ENCODE data around the gene SIGLEC10. TPM values are rescaled to one million over a fixed set of nuclear protein-coding genes. Genes with fewer than 3 reads are reported as not detected.
"Not testable (repeated sequence)": the region's sequence is repeated elsewhere in the genome, so short reads cannot be mapped to it uniquely, and the experiment has no call there.

SIGLEC10 gene
- total RNA-seq (2014; rRNA removed; shearing (Covaris generic)) (not detected in 2 replicates), polyA plus RNA-seq (2016; fragmentation: Nextera tagmentation; extraction: Ambion mirVana) (not detected in 2 replicates)

DNA sequence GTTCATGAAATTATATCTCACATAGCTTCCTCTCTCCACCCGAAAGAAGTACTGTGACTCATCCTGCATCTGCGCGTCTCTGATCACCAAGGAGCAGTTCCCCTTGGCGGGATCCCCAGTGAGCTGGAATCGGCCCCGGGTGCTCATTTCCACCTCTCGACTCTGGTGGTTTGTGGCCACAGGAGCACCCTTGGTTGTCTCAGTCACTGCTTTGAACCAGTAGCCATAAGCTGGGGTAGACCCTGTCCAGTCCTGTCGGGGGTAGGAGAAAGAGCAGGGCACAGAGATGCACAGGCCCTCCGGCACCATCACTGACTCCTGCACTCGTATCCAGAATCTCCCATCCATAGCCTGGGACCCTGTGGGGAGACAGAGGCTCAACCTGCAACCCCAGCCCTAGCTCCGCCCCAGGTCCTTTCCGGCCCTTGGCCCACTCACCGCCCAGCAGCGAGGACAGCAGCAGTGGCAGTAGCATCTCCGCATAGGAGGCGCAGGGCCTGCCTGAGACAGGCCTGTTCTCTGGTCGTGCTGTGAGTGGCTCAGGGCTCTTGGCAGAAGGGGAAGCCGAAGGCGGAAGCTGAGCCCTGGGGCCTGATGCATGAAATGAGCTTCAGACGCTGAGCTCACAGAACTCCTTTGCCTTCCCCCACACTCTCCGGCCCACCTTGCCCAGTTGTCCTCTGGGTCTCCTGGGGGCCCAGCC lies at the start of gene SIGLEC10:
TSS of gene SIGLEC10 (minus strand) at position 536 of the 703 bp plus-strand sequence. CDS start at position 475, 61 bp downstream.
- no peaks in the 10 kb centered on the region for H3K36me3 ChIP-seq (ENCODE audit: low read depth)
- WGBS, 2 experiments (ENCODE audit: low coverage in 1 of 2, low lambda C conversion rate in 2 of 2, missing lambda C conversion rate in 2 of 2), result 60 to 61% methylated on average over 20 to 21 of the region's 21 CpGs
- TF ChIP-seq EZH2phosphoT487 (IDR thresholded peaks at IDR 0.05; ENCODE audit: insufficient read depth, low read depth) (no peak), EZH2 (IDR thresholded peaks at IDR 0.05; ENCODE audit: insufficient read depth, poor library complexity, severe bottlenecking) (no peak)
- no peaks in the 10 kb centered on the region for H3K27me3 ChIP-seq (replicated peaks; ENCODE audit: insufficient read depth)
- in situ Hi-C loops (cut with MboI), result no loop called here
- no peaks in the 10 kb centered on the region for H4K20me1 ChIP-seq (ENCODE audit: insufficient read depth)
- no peaks in the 10 kb centered on the region for H3K9me3 ChIP-seq (ENCODE audit: low read depth)
- H3K79me2 ChIP-seq (ENCODE audit: insufficient read depth), result no peaks in the 10 kb centered on the region
- no peaks in the 10 kb centered on the region for H3K9me2 ChIP-seq (ENCODE audit: insufficient read depth)
- H3K9ac ChIP-seq, result no peak within 1 kb of the TSS
- H3K4me3 ChIP-seq, result no peak within 1 kb of the TSS
- H3K27ac ChIP-seq, result no peak within 1 kb of the TSS
- DNase-seq, result no peak
- H3K4me1 ChIP-seq (ENCODE audit: insufficient read depth), result no peaks in the 10 kb centered on the region
- H3F3A ChIP-seq (ENCODE audit: insufficient read depth), result no peaks in the 10 kb centered on the region
- no peak within 1 kb of the TSS for H2AFZ ChIP-seq
- no peak within 1 kb of the TSS for H3K4me2 ChIP-seq (ENCODE audit: unreplicated experiment)

- DNase-seq, result no peak
- no peak overlapping the region for H2AFZ ChIP-seq
- 35 to 36% methylated on average over 3 of the region's 3 CpGs for WGBS, 2 experiments (ENCODE audit: low coverage in 1 of 2, low lambda C conversion rate in 2 of 2, missing lambda C conversion rate in 2 of 2)
- no peak for TF ChIP-seq EZH2 (IDR thresholded peaks at IDR 0.05; ENCODE audit: insufficient read depth, poor library complexity, severe bottlenecking)
- TF ChIP-seq EZH2phosphoT487 (IDR thresholded peaks at IDR 0.05; ENCODE audit: insufficient read depth, low read depth), result no peak
- no peaks in the 10 kb centered on the region for H4K20me1 ChIP-seq (ENCODE audit: insufficient read depth)
- H3K4me3 ChIP-seq, result no peak overlapping the region
- H3K36me3 ChIP-seq (ENCODE audit: low read depth), result no peaks in the 10 kb centered on the region
- no peak overlapping the region for H3K4me2 ChIP-seq (ENCODE audit: unreplicated experiment)
- H3K27me3 ChIP-seq (replicated peaks; ENCODE audit: insufficient read depth), result peaks cover 8% of the 10 kb centered on the region; the same call in 1 of the 2 replicates
- H3K9me2 ChIP-seq (ENCODE audit: insufficient read depth), result no peaks in the 10 kb centered on the region
- H3K9me3 ChIP-seq (ENCODE audit: low read depth), result no peaks in the 10 kb centered on the region
- H3K9ac ChIP-seq, result no peak overlapping the region
- H3K4me1 ChIP-seq (ENCODE audit: insufficient read depth), result 0 out of 2 replicates have a peak, but pooled peaks cover 4% of the 10 kb centered on the region
- no peaks in the 10 kb centered on the region for H3F3A ChIP-seq (ENCODE audit: insufficient read depth)
- H3K27ac ChIP-seq, result no peak overlapping the region
- no peaks in the 10 kb centered on the region for H3K79me2 ChIP-seq (ENCODE audit: insufficient read depth)
- in situ Hi-C loops (cut with MboI), result loop anchor here (10.0 kb wide), 1 partner anchor 188 kb away; no protein-coding TSS in a partner anchor
Observed at GRCh38 chr19:51466723-51467122, 49.3 kb upstream of the SIGLEC10 start.

DNA sequence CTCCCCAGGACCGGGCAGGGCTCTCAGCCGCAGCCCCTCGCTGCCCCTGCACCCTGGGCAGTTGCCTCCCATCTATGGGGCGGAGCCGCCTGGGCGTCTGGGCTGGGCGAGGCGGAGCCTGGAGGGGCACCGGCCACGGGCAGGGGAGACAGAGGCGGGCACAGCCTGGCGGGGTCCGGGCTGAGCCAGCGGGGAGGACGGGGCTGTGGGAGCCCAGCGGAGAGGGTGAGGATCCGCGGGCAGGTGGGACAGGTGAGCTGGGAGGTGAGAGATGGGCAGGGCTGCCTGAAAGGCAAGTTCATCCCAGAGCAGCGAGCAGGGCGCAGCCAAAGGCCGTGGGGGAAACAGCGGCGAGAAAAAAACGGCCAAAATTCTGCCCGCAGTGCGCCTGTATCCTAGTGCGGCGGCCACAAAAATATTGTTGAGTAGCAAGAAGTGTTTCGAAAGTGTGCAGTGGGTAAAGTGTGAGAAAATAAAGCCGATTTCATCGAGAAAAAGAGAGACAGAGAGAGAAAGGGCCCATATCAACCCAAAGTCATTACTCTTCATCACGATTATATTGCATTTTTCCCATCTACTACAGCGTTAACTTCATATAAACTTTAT lies 46.6 kb upstream of the SIGLEC10 start:
- not testable (repeated sequence) for H3F3A ChIP-seq (ENCODE audit: insufficient read depth); H3K9me3 ChIP-seq (ENCODE audit: low read depth); H3K79me2 ChIP-seq (ENCODE audit: insufficient read depth); H3K27ac ChIP-seq; H3K4me2 ChIP-seq (ENCODE audit: unreplicated experiment); DNase-seq; H3K4me1 ChIP-seq (ENCODE audit: insufficient read depth); H3K4me3 ChIP-seq; H2AFZ ChIP-seq; H3K27me3 ChIP-seq (replicated peaks; ENCODE audit: insufficient read depth); H3K9me2 ChIP-seq (ENCODE audit: insufficient read depth); H4K20me1 ChIP-seq (ENCODE audit: insufficient read depth); H3K36me3 ChIP-seq (ENCODE audit: low read depth); H3K9ac ChIP-seq
- in situ Hi-C loops (cut with MboI), result loop anchor here (10.0 kb wide), 1 partner anchor 191 kb away; no protein-coding TSS in a partner anchor
- WGBS, 2 experiments (ENCODE audit: low coverage in 1 of 2, low lambda C conversion rate in 2 of 2, missing lambda C conversion rate in 2 of 2), result 29 to 30% methylated on average over 15 of the region's 33 CpGs

DNA sequence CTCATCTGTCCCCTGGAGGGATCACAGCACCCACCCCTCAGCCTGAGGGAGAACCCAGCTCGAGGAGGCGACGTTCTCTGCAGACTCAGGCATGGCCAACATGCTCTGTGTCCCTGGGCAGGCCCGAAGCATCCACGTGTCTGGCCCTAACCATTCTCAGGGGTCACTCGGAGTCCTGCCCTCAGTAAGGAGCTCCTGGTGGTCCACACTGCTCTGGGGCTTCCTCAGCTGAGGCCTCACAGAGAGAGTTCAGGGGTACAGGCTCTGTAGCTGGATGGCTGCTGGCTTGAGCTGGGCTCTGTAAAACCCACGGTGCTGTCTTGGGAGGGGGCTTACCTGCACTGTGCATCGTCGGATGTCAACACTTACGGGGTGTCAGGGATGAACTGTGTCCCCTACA lies 45.2 kb upstream of the SIGLEC10 start:
- no peak overlapping the region for H2AFZ ChIP-seq
- no peak for TF ChIP-seq EZH2 (IDR thresholded peaks at IDR 0.05; ENCODE audit: insufficient read depth, poor library complexity, severe bottlenecking)
- no peak for TF ChIP-seq EZH2phosphoT487 (IDR thresholded peaks at IDR 0.05; ENCODE audit: insufficient read depth, low read depth)
- no peaks in the 10 kb centered on the region for H3K36me3 ChIP-seq (ENCODE audit: low read depth)
- no peak overlapping the region for H3K9ac ChIP-seq
- H3K79me2 ChIP-seq (ENCODE audit: insufficient read depth), result no peaks in the 10 kb centered on the region
- H3K9me2 ChIP-seq (ENCODE audit: insufficient read depth), result no peaks in the 10 kb centered on the region
- H3F3A ChIP-seq (ENCODE audit: insufficient read depth), result no peaks in the 10 kb centered on the region
- H3K4me2 ChIP-seq (ENCODE audit: unreplicated experiment), result no peak overlapping the region
- H3K27me3 ChIP-seq (replicated peaks; ENCODE audit: insufficient read depth), result peaks cover 8% of the 10 kb centered on the region
- H4K20me1 ChIP-seq (ENCODE audit: insufficient read depth), result no peaks in the 10 kb centered on the region
- H3K9me3 ChIP-seq (ENCODE audit: low read depth), result no peaks in the 10 kb centered on the region
- in situ Hi-C loops (cut with MboI), result loop anchor here (10.0 kb wide), 1 partner anchor 192 kb away; no protein-coding TSS in a partner anchor
- DNase-seq, result no peak
- no peak overlapping the region for H3K4me3 ChIP-seq
- no peak overlapping the region for H3K27ac ChIP-seq
- WGBS, 2 experiments (ENCODE audit: low coverage in 1 of 2, low lambda C conversion rate in 2 of 2, missing lambda C conversion rate in 2 of 2), result 22 to 26% methylated on average over 10 of the region's 10 CpGs
- no peaks in the 10 kb centered on the region for H3K4me1 ChIP-seq (ENCODE audit: insufficient read depth)

Data from GM23248 (cell line).